Spleen (tissue), 11 donors: ENCODE results near the gene PIAS1. TPM values are rescaled to one million over a fixed set of nuclear protein-coding genes. Genes with fewer than 3 reads are reported as not detected.
A peak's percentile ranks its signal among the peaks of the same experiment; 100 is the strongest.

Source experiments
- DNase-seq: peaks from one replicate; pipeline ENCODE4 v3.0.0-alpha.2; 2020
- H3K27ac ChIP-seq, 8 donors: fragments of 200-600 bp; sonication (generic) in 7 of 8; 1 replicate in 4 of 8; 2 replicates in 4 of 8; pipeline versions ENCODE4 v1.5.0 to v1.8.0; 2016 to 2021; ENCODE audit warnings: inconsistent platforms in 4 of 8, mild to moderate bottlenecking in 4 of 8, moderate library complexity in 1 of 8
- H3K27me3 ChIP-seq, 7 donors: fragments of 200-600 bp; sonication (generic) in 6 of 7; replicated peaks in 1 of 7; 1 replicate in 4 of 7; 2 replicates in 3 of 7; pipeline versions ENCODE4 v1.5.0 to v1.8.0; 2016 to 2021; ENCODE audit warnings: inconsistent platforms in 3 of 7, mild to moderate bottlenecking in 1 of 7
- H3K36me3 ChIP-seq, 6 donors: fragments of 200-600 bp; sonication (generic) in 5 of 6; 1 replicate in 4 of 6; 2 replicates in 2 of 6; pipeline versions ENCODE4 v1.5.0 to v1.8.0; 2016 to 2021; ENCODE audit warnings: inconsistent platforms in 2 of 6
- H3K4me1 ChIP-seq, 6 donors: fragments of 200-600 bp; sonication (generic) in 5 of 6; 1 replicate in 3 of 6; 2 replicates in 3 of 6; pipeline versions ENCODE4 v1.5.0 to v1.8.0; 2016 to 2021; ENCODE audit warnings: inconsistent platforms in 3 of 6
- H3K4me3 ChIP-seq, 8 donors: fragments of 200-600 bp; sonication (generic) in 7 of 8; 1 replicate in 4 of 8; 2 replicates in 4 of 8; pipeline versions ENCODE4 v1.5.0 to v1.8.0; 2016 to 2021; ENCODE audit warnings: inconsistent platforms in 4 of 8, mild to moderate bottlenecking in 4 of 8, moderate library complexity in 2 of 8
- H3K9me3 ChIP-seq, 8 donors: fragments of 200-600 bp; sonication (generic) in 7 of 8; 1 replicate in 4 of 8; 2 replicates in 4 of 8; pipeline versions ENCODE4 v1.5.0 to v1.8.0; 2016 to 2021; ENCODE audit warnings: inconsistent platforms in 4 of 8
- CTCF ChIP-seq, 11 experiments: fragments of 200-600 bp in 7 of 11; fragments of 450-650 bp in 4 of 11; sonication (generic) in 4 of 11; IDR thresholded peaks in 8 of 11; conservative IDR thresholded peaks in 3 of 11; 1 replicate in 7 of 11; 2 replicates in 4 of 11; pipeline versions ENCODE4 v1.4.0 to v1.8.0; 2016 to 2021; ENCODE audit warnings: antibody characterized with exemption in 11 of 11, inconsistent platforms in 4 of 11, mild to moderate bottlenecking in 1 of 11
- POLR2A ChIP-seq, 3 donors: fragments of 450-650 bp; IDR thresholded peaks; one replicate each; pipeline ENCODE4 v1.5.1; 2017; ENCODE audit warnings: antibody characterized with exemption in 3 of 3, mild to moderate bottlenecking in 1 of 3
- POLR2AphosphoS5 ChIP-seq, 3 donors: sonication (generic); formaldehyde crosslinking; IDR thresholded peaks; one replicate each; pipeline ENCODE4 v1.5.1; 2017; ENCODE audit warnings: antibody characterized with exemption in 3 of 3
- WGBS, 5 donors: extraction: QIAGEN DNeasy Blood & Tissue Kit in 3 of 5; methylation state at CpG; one replicate each; pipeline versions ENCODE4 v1.1.5 to v1.1.7; 2013 to 2018; 5-methylcytosine and 5-hydroxymethylcytosine counted together
- intact Hi-C: fragments of 100-400 bp; cut with DNase I; formaldehyde crosslinking; loops from one replicate; pipeline ENCODE4 v1.15.0; 2023; ENCODE audit warnings: low total_unique reads
- polyA plus RNA-seq, 3 donors: library from polyadenylated mRNA; stranded (reverse); fragments of 200-250 nt; gene quantifications; one replicate each; pipeline ENCODE4 v1.2.1, GENCODE V29; 2013
- total RNA-seq, 7 donors: library from RNA; depleted of rRNA in 3 of 7; stranded (reverse); fragments of >200 nt in 3 of 7; fragmentation: NEBNext Ultra II Directional in 4 of 7; extraction: Animal tissue kit (Norgen Biotek cat#: 25700) in 4 of 7; gene quantifications; one replicate each; pipeline versions ENCODE4 v1.1.0 to v1.2.1, GENCODE V29; 2016 to 2021
- donor health status: healthy with polysubstance abuse.
- donor health status: DM: no; HTN: no; CAD: no; lungs with moderate emphysema.
- donor health status: DM: no; HTN: no; CAD: no.
- donor health status: Bipolar disorder and iron deficiency.
- donor health status: healthy.
- donor health status: DM: no; HTN: no; CAD: no.
- donor health status: DM: yes; HTN: yes; CAD: no.

The PIAS1 gene
- total and polyA plus RNA-seq, 10 donors, result 12.0 to 104 (median 64.7) TPM

DNA sequence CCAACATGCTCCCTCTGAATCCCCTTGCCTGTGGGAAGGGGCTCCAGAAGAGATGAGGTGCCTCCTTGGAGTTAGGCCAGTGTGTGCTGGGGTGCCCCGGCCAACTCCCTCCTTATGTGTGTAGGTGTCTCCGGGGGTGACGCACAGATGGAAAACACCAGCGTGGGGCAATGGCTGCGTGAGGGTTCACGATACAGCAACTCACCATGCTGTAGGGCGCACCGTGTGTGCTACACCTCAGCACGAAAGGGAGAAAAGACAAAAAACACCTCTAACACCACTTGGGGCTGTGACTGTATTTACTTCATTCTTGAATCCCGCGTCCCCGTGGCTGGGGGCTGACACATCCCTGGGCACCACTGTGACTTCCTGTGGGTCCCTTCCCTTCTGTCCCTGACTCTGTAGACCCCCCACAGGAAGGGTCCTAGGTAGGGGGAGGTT lies 152.6 kb downstream of the PIAS1 start:
- intact Hi-C loops, result no loop called here
- 84 to 94% (median 91%) methylated on average over 12 of the region's 12 CpGs for WGBS, 5 donors
- peak; percentile 62 for DNase-seq
- TF ChIP-seq CTCF (IDR thresholded peaks at IDR 0.05 in 8 of 11, conservative IDR thresholded peaks at IDR 0.05 in 3 of 11) (no peak), POLR2A (IDR thresholded peaks at IDR 0.05) (no peak), POLR2AphosphoS5 (IDR thresholded peaks at IDR 0.05) (no peak)
- Histone ChIP-seq H3K36me3 (peaks cover 0 to 13% (median 0%) of the 10 kb centered on the region in 6 donors), H3K27ac (peak overlapping the region in 5 of 8 donors; percentile 52 to 84 (median 77)), H3K4me3 (no peak overlapping the region), H3K4me1 (peaks cover 0 to 86% (median 57%) of the 10 kb centered on the region in 6 donors), H3K9me3 (no peaks in the 10 kb centered on the region), H3K27me3 (no peaks in the 10 kb centered on the region)

DNA sequence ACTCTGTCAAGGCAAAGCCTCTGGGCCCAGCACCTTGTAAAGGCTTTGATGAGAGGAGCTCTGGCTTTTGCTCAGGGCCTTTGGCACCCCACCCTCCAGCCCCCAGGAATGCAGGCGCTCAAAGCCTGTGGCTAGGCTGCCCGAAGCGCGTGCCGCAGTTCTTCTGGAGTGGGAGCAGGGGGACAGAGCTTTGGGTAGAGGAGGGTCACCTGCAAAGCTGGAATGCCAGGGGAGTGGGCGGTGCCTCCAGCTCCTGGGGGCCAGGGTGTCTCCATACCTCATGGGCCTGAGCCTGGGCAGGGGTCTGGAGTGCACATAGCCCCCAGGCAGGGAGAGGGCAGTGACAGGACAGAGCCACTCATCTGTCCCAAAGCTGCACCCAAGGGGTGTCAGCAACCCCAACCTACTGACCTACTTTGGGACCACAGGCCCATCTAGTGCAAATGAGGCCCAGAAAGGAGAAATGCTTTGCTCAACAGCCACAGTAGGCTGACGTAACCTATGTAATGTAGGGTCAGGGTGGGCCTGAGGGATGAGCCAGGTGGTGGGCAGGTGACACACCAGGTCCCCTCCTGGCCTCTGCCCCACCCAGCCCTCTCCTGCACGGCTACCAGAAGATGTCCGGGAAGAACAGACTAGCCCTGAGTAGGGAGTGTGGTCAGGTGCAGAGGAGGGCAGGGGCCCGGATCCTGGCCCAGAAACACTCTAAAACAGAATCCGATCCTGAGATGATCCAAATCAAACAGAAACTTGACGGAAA lies 153.2 kb downstream of the PIAS1 start:
- intact Hi-C loops, result no loop called here
- Histone ChIP-seq H3K27ac (peak overlapping the region in 3 of 8 donors; percentile 77 to 84 (median 83)), H3K4me3 (no peak overlapping the region), H3K27me3 (no peaks in the 10 kb centered on the region), H3K9me3 (no peaks in the 10 kb centered on the region), H3K4me1 (peaks cover 0 to 81% (median 57%) of the 10 kb centered on the region in 6 donors), H3K36me3 (peaks cover 0 to 16% (median 0%) of the 10 kb centered on the region in 6 donors)
- no peak for DNase-seq
- 83 to 95% (median 89%) methylated on average over 6 to 12 of the region's 12 CpGs for WGBS, 5 donors
- TF ChIP-seq CTCF (IDR thresholded peaks at IDR 0.05 in 8 of 11, conservative IDR thresholded peaks at IDR 0.05 in 3 of 11) (no peak), POLR2A (IDR thresholded peaks at IDR 0.05) (no peak), POLR2AphosphoS5 (IDR thresholded peaks at IDR 0.05) (no peak)

GRCh38 chr15:68208136-68208535 lies 154.0 kb downstream of the PIAS1 start:
- H3K27me3 ChIP-seq, result no peaks in the 10 kb centered on the region
- 54 to 77% (median 61%) methylated on average over 16 of the region's 16 CpGs for WGBS, 5 donors
- H3K4me1 ChIP-seq, result peaks cover 0 to 80% (median 57%) of the 10 kb centered on the region in 6 donors
- TF ChIP-seq CTCF (IDR thresholded peaks at IDR 0.05 in 8 of 11, conservative IDR thresholded peaks at IDR 0.05 in 3 of 11) (no peak), POLR2A (IDR thresholded peaks at IDR 0.05) (no peak), POLR2AphosphoS5 (IDR thresholded peaks at IDR 0.05) (peak in 2 of 3 donors; percentile 9 to 13)
- no peaks in the 10 kb centered on the region for H3K9me3 ChIP-seq
- no peak for DNase-seq
- H3K27ac ChIP-seq, result peak overlapping the region in 3 of 8 donors; percentile 27 to 34 (median 30)
- peak overlapping the region in 1 of 8 donors; percentile 12 for H3K4me3 ChIP-seq
- peaks cover 0 to 19% (median 0%) of the 10 kb centered on the region in 6 donors for H3K36me3 ChIP-seq
- intact Hi-C loops, result no loop called here

DNA sequence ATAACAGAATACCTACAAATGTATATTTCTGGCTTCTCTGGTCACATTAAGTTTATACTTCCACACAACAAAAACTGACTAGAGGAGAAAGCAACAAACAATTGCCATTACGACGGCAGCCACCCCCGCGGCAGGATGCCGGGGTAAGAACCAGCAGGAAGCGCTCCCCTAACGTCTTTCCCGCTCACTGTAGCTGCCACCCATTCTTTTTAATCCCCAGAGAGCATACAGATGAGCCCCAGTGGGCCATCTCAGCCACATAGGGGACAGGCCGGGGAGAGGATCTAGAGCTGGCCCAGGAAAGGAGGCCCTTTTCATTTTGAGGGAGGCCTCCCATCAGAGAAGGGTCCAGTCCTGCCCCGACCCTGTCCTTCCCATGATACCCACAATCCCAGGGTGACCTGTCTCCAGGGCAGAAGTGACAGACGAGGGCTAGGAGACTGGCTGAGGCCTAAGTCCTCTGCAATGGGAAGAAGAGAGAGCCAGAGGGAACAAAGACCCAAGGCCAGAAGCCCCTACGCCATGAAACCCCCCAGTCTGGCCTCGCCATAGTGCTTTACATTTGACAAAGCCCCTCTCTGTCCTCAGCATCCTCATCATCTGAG lies 154.6 kb downstream of the PIAS1 start:
- Histone ChIP-seq H3K36me3 (peaks cover 0 to 25% (median 0%) of the 10 kb centered on the region in 6 donors), H3K4me1 (peaks cover 0 to 74% (median 57%) of the 10 kb centered on the region in 6 donors), H3K27me3 (no peaks in the 10 kb centered on the region), H3K9me3 (no peaks in the 10 kb centered on the region), H3K27ac (peak overlapping the region in 3 of 8 donors; percentile 27 to 34 (median 30)), H3K4me3 (peak overlapping the region in 1 of 8 donors; percentile 12)
- WGBS, 5 donors, result 45 to 55% (median 46%) methylated on average over 13 of the region's 13 CpGs
- DNase-seq, result no peak
- TF ChIP-seq POLR2A (IDR thresholded peaks at IDR 0.05), result no peak
- no peak for TF ChIP-seq CTCF (IDR thresholded peaks at IDR 0.05 in 8 of 11, conservative IDR thresholded peaks at IDR 0.05 in 3 of 11)
- TF ChIP-seq POLR2AphosphoS5 (IDR thresholded peaks at IDR 0.05), result no peak
- intact Hi-C loops, result no loop called here
